ENCODE measurements around the gene CEP112. TPM values are rescaled to one million over a fixed set of nuclear protein-coding genes. Genes with fewer than 3 reads are reported as not detected.

CEP112 gene
- total and polyA plus RNA-seq, 8 donors, result 15.1 to 23.8 (median 19.7) TPM

- H3K27ac ChIP-seq, result no peak overlapping the region
- no peaks in the 10 kb centered on the region for H3K27me3 ChIP-seq
- H3K4me1 ChIP-seq, result no peaks in the 10 kb centered on the region
- no peak for TF ChIP-seq CTCF (IDR thresholded peaks at IDR 0.05)
- no peak overlapping the region for H3K4me3 ChIP-seq
- peaks cover 0 to 4% of the 10 kb centered on the region in 2 donors for H3K9me3 ChIP-seq
- no peak for ATAC-seq
- intact Hi-C loops (cut with DNase I), result no loop called here
- H3K36me3 ChIP-seq, result peaks cover 0 to 18% of the 10 kb centered on the region in 2 donors
- no peak for DNase-seq
These were observed 128.2 kb downstream of the CEP112 start for GRCh38 chr17:66063686-66064085.

DNA sequence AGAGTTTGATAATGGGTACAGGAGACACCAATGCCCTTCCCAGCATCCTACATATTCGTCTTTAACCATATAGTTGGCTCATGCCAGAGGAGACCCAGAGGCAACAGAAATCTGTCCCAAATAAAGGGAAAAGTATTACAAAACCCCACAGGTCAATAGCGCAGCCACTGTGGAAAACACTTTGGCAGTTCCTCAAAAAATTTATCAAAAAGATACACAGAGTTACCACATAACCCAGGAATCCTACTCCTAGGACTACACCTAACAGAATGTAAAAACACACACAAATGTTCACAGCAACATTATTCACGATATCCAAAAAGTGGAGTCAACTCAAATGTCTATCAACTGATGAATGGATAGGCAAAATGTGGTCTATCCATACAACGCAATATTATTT is 135.8 kb downstream of the CEP112 start:
- no peak for TF ChIP-seq CTCF (IDR thresholded peaks at IDR 0.05)
- intact Hi-C loops (cut with DNase I), result no loop called here
- Histone ChIP-seq H3K27me3 (no peaks in the 10 kb centered on the region), H3K27ac (no peak overlapping the region), H3K4me3 (no peak overlapping the region), H3K9me3 (peaks cover 0 to 4% of the 10 kb centered on the region in 2 donors), H3K4me1 (no peaks in the 10 kb centered on the region), H3K36me3 (peaks cover 0 to 14% of the 10 kb centered on the region in 2 donors)
- no peak for ATAC-seq
- DNase-seq, result no peak

DNA sequence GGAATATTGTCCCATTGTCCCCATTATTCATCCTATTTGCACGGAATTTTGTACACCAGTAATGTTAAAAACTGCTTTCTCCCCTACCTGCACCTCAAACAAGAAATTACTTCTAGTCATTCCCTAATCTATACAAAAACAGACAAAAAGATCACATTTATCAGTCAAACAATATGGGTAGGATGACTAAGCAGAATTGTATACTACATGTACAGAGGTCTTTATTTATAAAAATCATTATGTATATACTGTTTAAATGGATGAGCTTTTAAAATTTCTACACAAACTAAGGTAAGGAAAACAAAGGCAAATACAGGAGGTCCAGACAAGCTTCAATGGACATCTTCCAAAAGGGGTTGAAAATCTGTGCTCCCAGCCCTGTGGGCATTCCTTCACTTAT is 137.7 kb downstream of the CEP112 start:
- peaks cover 0 to 6% of the 10 kb centered on the region in 2 donors for H3K36me3 ChIP-seq
- no peak overlapping the region for H3K4me3 ChIP-seq
- no peak overlapping the region for H3K27ac ChIP-seq
- no peaks in the 10 kb centered on the region for H3K4me1 ChIP-seq
- no peaks in the 10 kb centered on the region for H3K27me3 ChIP-seq
- DNase-seq (no peak), ATAC-seq (no peak)
- intact Hi-C loops (cut with DNase I), result no loop called here
- no peaks in the 10 kb centered on the region for H3K9me3 ChIP-seq
- TF ChIP-seq CTCF (IDR thresholded peaks at IDR 0.05), result no peak

DNA sequence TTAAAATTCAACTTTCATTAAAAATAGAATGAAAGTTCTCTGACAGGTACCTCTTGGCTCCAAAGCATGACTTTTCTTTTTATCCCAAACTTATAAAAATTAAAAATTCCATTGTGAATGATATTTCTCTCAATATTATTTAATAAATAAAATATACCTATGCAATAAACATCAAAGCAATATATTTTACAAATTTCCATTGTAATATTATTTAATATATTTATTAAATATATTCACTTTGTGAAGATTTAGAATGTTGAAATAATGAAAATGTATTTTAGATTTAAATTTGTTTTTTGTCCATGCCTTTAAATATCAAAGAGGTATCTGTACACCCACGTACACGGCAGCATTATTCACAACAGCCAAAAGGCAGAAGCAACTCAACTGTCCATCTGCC is 147.8 kb downstream of the CEP112 start:
- no peak for TF ChIP-seq CTCF (IDR thresholded peaks at IDR 0.05)
- no peaks in the 10 kb centered on the region for H3K4me1 ChIP-seq
- H3K4me3 ChIP-seq, result no peak overlapping the region
- intact Hi-C loops (cut with DNase I), result no loop called here
- H3K36me3 ChIP-seq, result no peaks in the 10 kb centered on the region
- DNase-seq (no peak), ATAC-seq (no peak)
- no peak overlapping the region for H3K27ac ChIP-seq
- H3K27me3 ChIP-seq, result no peaks in the 10 kb centered on the region
- no peaks in the 10 kb centered on the region for H3K9me3 ChIP-seq

GRCh38 chr17:66043419-66043818 is 148.5 kb downstream of the CEP112 start:
- Histone ChIP-seq H3K4me3 (no peak overlapping the region), H3K9me3 (no peaks in the 10 kb centered on the region), H3K4me1 (no peaks in the 10 kb centered on the region), H3K27me3 (no peaks in the 10 kb centered on the region), H3K36me3 (no peaks in the 10 kb centered on the region), H3K27ac (no peak overlapping the region)
- intact Hi-C loops (cut with DNase I), result no loop called here
- DNase-seq (no peak), ATAC-seq (no peak)
- no peak for TF ChIP-seq CTCF (IDR thresholded peaks at IDR 0.05)

All from left lung (tissue), 10 donors.